ENCODE data around the gene FLT4. TPM values are rescaled to one million over a fixed set of nuclear protein-coding genes. Genes with fewer than 3 reads are reported as not detected.

Gene FLT4
- total and polyA plus RNA-seq, 2 donors (not counting 1 experiment from before 2014, with no cell fraction given) = 0.17 TPM; not detected in 1

GRCh38 chr5:180586870-180587269, 62.5 kb downstream of the FLT4 start:
- H3K9ac ChIP-seq (ENCODE audit: insufficient read depth, low read length) = no peak overlapping the region
- no peaks in the 10 kb centered on the region for H4K20me1 ChIP-seq (ENCODE audit: control insufficient read depth, extremely low read depth, insufficient read depth, low read length)
- no peaks in the 10 kb centered on the region for H3K79me2 ChIP-seq (ENCODE audit: control insufficient read depth, insufficient read depth, low read length)
- no peak overlapping the region for H3K4me2 ChIP-seq (ENCODE audit: extremely low read depth, insufficient read depth, low read length)
- no peak for DNase-seq (ENCODE audit: low read depth in 2 of 2)
- H3K36me3 ChIP-seq (ENCODE audit: control insufficient read depth, insufficient read depth, low read length) = no peaks in the 10 kb centered on the region
- H3K27ac ChIP-seq (ENCODE audit: insufficient read depth, low read length) = no peak overlapping the region
- H3K4me1 ChIP-seq (ENCODE audit: control insufficient read depth, extremely low read depth, insufficient read depth, low read length) = no peaks in the 10 kb centered on the region
- TF ChIP-seq CTCF (conservative IDR thresholded peaks at IDR 0.05 in 1 of 2, IDR thresholded peaks at IDR 0.05 in 1 of 2; ENCODE audit: low read depth in 1 of 2, low read length in 2 of 2) (no peak), EZH2 (IDR thresholded peaks at IDR 0.05; ENCODE audit: low read length, missing control alignments) (no peak)
- no peaks in the 10 kb centered on the region for H3K9me3 ChIP-seq (ENCODE audit: control insufficient read depth, insufficient read depth, low read depth, low read length)
- no peak overlapping the region for H2AFZ ChIP-seq (ENCODE audit: low read length)
- H3K27me3 ChIP-seq (ENCODE audit: control insufficient read depth, insufficient read depth, low read length) = peaks cover 17% of the 10 kb centered on the region
- H3K4me3 ChIP-seq (replicated peaks in 1 of 4; ENCODE audit: control extremely low read depth in 1 of 4, insufficient read depth in 1 of 4, low read depth in 3 of 4, low read length in 4 of 4) = no peak overlapping the region

GRCh38 chr5:180586204-180586603, 63.2 kb downstream of the FLT4 start:
- Histone ChIP-seq H3K4me2 (ENCODE audit: extremely low read depth, insufficient read depth, low read length) (no peak overlapping the region), H3K79me2 (ENCODE audit: control insufficient read depth, insufficient read depth, low read length) (no peaks in the 10 kb centered on the region), H3K36me3 (ENCODE audit: control insufficient read depth, insufficient read depth, low read length) (no peaks in the 10 kb centered on the region), H3K4me3 (replicated peaks in 1 of 4; ENCODE audit: control extremely low read depth in 1 of 4, insufficient read depth in 1 of 4, low read depth in 3 of 4, low read length in 4 of 4) (no peak overlapping the region), H3K9me3 (ENCODE audit: control insufficient read depth, insufficient read depth, low read depth, low read length) (no peaks in the 10 kb centered on the region), H2AFZ (ENCODE audit: low read length) (no peak overlapping the region), H3K27ac (ENCODE audit: insufficient read depth, low read length) (no peak overlapping the region), H3K27me3 (ENCODE audit: control insufficient read depth, insufficient read depth, low read length) (peaks cover 17% of the 10 kb centered on the region), H4K20me1 (ENCODE audit: control insufficient read depth, extremely low read depth, insufficient read depth, low read length) (no peaks in the 10 kb centered on the region), H3K9ac (ENCODE audit: insufficient read depth, low read length) (no peak overlapping the region), H3K4me1 (ENCODE audit: control insufficient read depth, extremely low read depth, insufficient read depth, low read length) (no peaks in the 10 kb centered on the region)
- DNase-seq (ENCODE audit: low read depth in 2 of 2) = no peak
- TF ChIP-seq CTCF (conservative IDR thresholded peaks at IDR 0.05 in 1 of 2, IDR thresholded peaks at IDR 0.05 in 1 of 2; ENCODE audit: low read depth in 1 of 2, low read length in 2 of 2) = no peak
- TF ChIP-seq EZH2 (IDR thresholded peaks at IDR 0.05; ENCODE audit: low read length, missing control alignments) = no peak

- Histone ChIP-seq H2AFZ (ENCODE audit: low read length) (no peak overlapping the region), H3K36me3 (ENCODE audit: control insufficient read depth, insufficient read depth, low read length) (no peaks in the 10 kb centered on the region)
These were observed 65.7 kb downstream of the FLT4 start for GRCh38 chr5:180583738-180584137.

More at GRCh38 chr5:180583738-180584137, 65.7 kb downstream of the FLT4 start:
- Histone ChIP-seq H3K4me1 (ENCODE audit: control insufficient read depth, extremely low read depth, insufficient read depth, low read length) (no peaks in the 10 kb centered on the region), H3K27me3 (ENCODE audit: control insufficient read depth, insufficient read depth, low read length) (peaks cover 5% of the 10 kb centered on the region), H3K9ac (ENCODE audit: insufficient read depth, low read length) (no peak overlapping the region), H3K27ac (ENCODE audit: insufficient read depth, low read length) (no peak overlapping the region), H3K9me3 (ENCODE audit: control insufficient read depth, insufficient read depth, low read depth, low read length) (no peaks in the 10 kb centered on the region), H3K79me2 (ENCODE audit: control insufficient read depth, insufficient read depth, low read length) (no peaks in the 10 kb centered on the region), H4K20me1 (ENCODE audit: control insufficient read depth, extremely low read depth, insufficient read depth, low read length) (no peaks in the 10 kb centered on the region), H3K4me2 (ENCODE audit: extremely low read depth, insufficient read depth, low read length) (no peak overlapping the region), H3K4me3 (replicated peaks in 1 of 4; ENCODE audit: control extremely low read depth in 1 of 4, insufficient read depth in 1 of 4, low read depth in 3 of 4, low read length in 4 of 4) (no peak overlapping the region)
- TF ChIP-seq CTCF (conservative IDR thresholded peaks at IDR 0.05 in 1 of 2, IDR thresholded peaks at IDR 0.05 in 1 of 2; ENCODE audit: low read depth in 1 of 2, low read length in 2 of 2) (no peak), EZH2 (IDR thresholded peaks at IDR 0.05; ENCODE audit: low read length, missing control alignments) (no peak)
- no peak for DNase-seq (ENCODE audit: low read depth in 2 of 2)
